Mucosa of descending colon (tissue), 3 donors: ENCODE measurements around the gene WWP2. TPM values are rescaled to one million over a fixed set of nuclear protein-coding genes. Genes with fewer than 3 reads are reported as not detected.

Experiments used
- ATAC-seq: fragments of 200-7000 bp; cut with Tn5 transposase; one replicate; pipeline ENCODE4 v1.9.1; 2020; ENCODE audit warnings: mild to moderate bottlenecking, moderate library complexity
- DNase-seq, 3 donors: peaks; one replicate each; pipeline ENCODE4 v3.0.0-alpha.2; 2020
- H3K36me3 ChIP-seq: fragments of 200-600 bp; one replicate; pipeline ENCODE4 v1.8.0; 2021; ENCODE audit warnings: low read depth, mild to moderate bottlenecking
- H3K4me1 ChIP-seq: fragments of 200-600 bp; one replicate; pipeline ENCODE4 v1.8.0; 2021; ENCODE audit warnings: low read depth, mild to moderate bottlenecking
- H3K4me3 ChIP-seq: fragments of 200-600 bp; one replicate; pipeline ENCODE4 v1.8.0; 2021; ENCODE audit warnings: mild to moderate bottlenecking
- H3K9me3 ChIP-seq: fragments of 200-600 bp; one replicate; pipeline ENCODE4 v1.8.0; 2021; ENCODE audit warnings: mild to moderate bottlenecking
- CTCF ChIP-seq: fragments of 200-600 bp; IDR thresholded peaks from one replicate; pipeline ENCODE4 v1.8.0; 2022; ENCODE audit warnings: antibody characterized with exemption, mild to moderate bottlenecking
- intact Hi-C, 2 donors: fragments of 100-400 bp; cut with DNase I in 1 of 2; cut with micrococcal nuclease in 1 of 2; formaldehyde crosslinking; loops; one replicate each; pipeline versions ENCODE4 v1.11.0 to v1.11.1; 2022; cut with DNase I, micrococcal nuclease
- total RNA-seq, 3 donors: library from RNA; stranded (reverse); fragmentation: NEBNext Ultra II Directional in 2 of 3; extraction: Animal tissue kit (Norgen Biotek cat#: 25700) in 2 of 3; gene quantifications; one replicate each; pipeline versions ENCODE4 v1.2.1 to v1.2.4, GENCODE V29; 2021 to 2023
- donor health status: DM: no; HTN: no; CAD: no; lungs with moderate emphysema.
- donor health status: DM: no; HTN: no; CAD: no.
- donor health status: DM: no; HTN: yes; CAD: no.

WWP2 gene
- total RNA-seq, 3 donors from 2014 or later: 70.2 to 110 (median 94.2) TPM

GRCh38 chr16:69831212-69832123 is 69.3 kb downstream of the WWP2 start:
- TF ChIP-seq CTCF: no peak
- ATAC-seq (no peak), DNase-seq (no peak)
- Histone ChIP-seq H3K4me3 (no peak overlapping the region), H3K36me3 (no peaks in the 10 kb centered on the region), H3K4me1 (peaks cover 7% of the 10 kb centered on the region), H3K9me3 (no peaks in the 10 kb centered on the region)
- intact Hi-C loops: no loop called here

GRCh38 chr16:69833357-69834282 is 71.5 kb downstream of the WWP2 start:
- no peak overlapping the region for H3K4me3 ChIP-seq
- peaks cover 14% of the 10 kb centered on the region for H3K4me1 ChIP-seq

GRCh38 chr16:69834807-69835466 is 72.8 kb downstream of the WWP2 start:
- intact Hi-C loops: no loop called here
- no peak overlapping the region for H3K4me3 ChIP-seq
- H3K36me3 ChIP-seq: no peaks in the 10 kb centered on the region
- no peak for ATAC-seq
- H3K4me1 ChIP-seq: peaks cover 19% of the 10 kb centered on the region
- TF ChIP-seq CTCF: no peak
- H3K9me3 ChIP-seq: no peaks in the 10 kb centered on the region
- peak in 1 of 3 donors; percentile 10 for DNase-seq

More at GRCh38 chr16:69833357-69834282, 71.5 kb downstream of the WWP2 start:
- Histone ChIP-seq H3K9me3 (no peaks in the 10 kb centered on the region), H3K36me3 (no peaks in the 10 kb centered on the region)
- DNase-seq (peak in 2 of 3 donors; percentile 38 to 41), ATAC-seq (peak; percentile 75)
- intact Hi-C loops: no loop called here
- TF ChIP-seq CTCF: no peak

GRCh38 chr16:69836257-69836656 is 74.1 kb downstream of the WWP2 start:
- ATAC-seq (no peak), DNase-seq (no peak)
- no peak for TF ChIP-seq CTCF
- H3K9me3 ChIP-seq: no peaks in the 10 kb centered on the region
- H3K4me3 ChIP-seq: no peak overlapping the region
- H3K4me1 ChIP-seq: peaks cover 28% of the 10 kb centered on the region
- intact Hi-C loops: no loop called here
- no peaks in the 10 kb centered on the region for H3K36me3 ChIP-seq

- intact Hi-C loops: no loop called here
- DNase-seq (no peak), ATAC-seq (no peak)
- H3K4me3 ChIP-seq: no peak overlapping the region
- peaks cover 26% of the 10 kb centered on the region for H3K4me1 ChIP-seq
- no peak for TF ChIP-seq CTCF
- H3K36me3 ChIP-seq: no peaks in the 10 kb centered on the region
- no peaks in the 10 kb centered on the region for H3K9me3 ChIP-seq
Measured at GRCh38 chr16:69837380-69837779, 75.2 kb downstream of the WWP2 start.
